GM12878 (cell line): Measurements from ENCODE around the gene LYG2.

ENCODE experiments used
- CBFB ChIP-seq: IDR thresholded peaks from 2 replicates; pipeline ENCODE4 v1.6.1; 2016; ENCODE audit warnings: antibody characterized with exemption, low read depth
- ETV6 ChIP-seq, 2 experiments: fragments of 450-650 bp in 1 of 2; IDR thresholded peaks in 1 of 2; conservative IDR thresholded peaks in 1 of 2; 2 replicates each; pipeline ENCODE4 v1.6.1; 2014; ENCODE audit warnings: antibody characterized with exemption in 1 of 2, borderline replicate concordance in 1 of 2, low read depth in 1 of 2, mild to moderate bottlenecking in 1 of 2, moderate library complexity in 1 of 2
- HDGF ChIP-seq: fragments of 450-650 bp; IDR thresholded peaks from 2 replicates; pipeline ENCODE4 v1.6.1; 2016; ENCODE audit warnings: antibody characterized with exemption
- JUND ChIP-seq: IDR thresholded peaks from 2 replicates; pipeline ENCODE4 v1.6.1; 2012; ENCODE audit warnings: low read depth, mild to moderate bottlenecking, low read length, improper control_type of control experiment, moderate library complexity
- PAX5 ChIP-seq: IDR thresholded peaks from 2 replicates; pipeline ENCODE4 v1.6.1; 2011; ENCODE audit warnings: low read depth, low read length, borderline replicate concordance
- RAD51 ChIP-seq: fragments of 450-650 bp; IDR thresholded peaks from 2 replicates; pipeline ENCODE4 v1.6.1; 2016; ENCODE audit warnings: moderate library complexity, mild to moderate bottlenecking, inconsistent platforms
- SP1 ChIP-seq: IDR thresholded peaks from one replicate; pipeline ENCODE4 v1.6.1; 2011; ENCODE audit warnings: low read depth, low read length
- YY1 ChIP-seq: IDR thresholded peaks from 2 replicates; pipeline ENCODE4 v1.6.1; 2011; ENCODE audit warnings: low read depth, mild to moderate bottlenecking, low read length
- TF ChIP-seq, protein P1 (sequence below): fragments of 450-650 bp; IDR thresholded peaks from 2 replicates; pipeline ENCODE4 v1.6.1; 2016; ENCODE audit warnings: mild to moderate bottlenecking
- TF ChIP-seq, protein P2 (sequence below), 3 experiments: IDR thresholded peaks in 2 of 3; conservative IDR thresholded peaks in 1 of 3; 2 replicates each; pipeline ENCODE4 v1.5.1; 2011; ENCODE audit warnings: low read depth in 3 of 3, low read length in 3 of 3, mild to moderate bottlenecking in 3 of 3, control low read depth in 2 of 3, moderate library complexity in 2 of 3, inconsistent platforms in 1 of 3, mixed read lengths in 1 of 3; ENCODE audit not compliant: control insufficient read depth in 2 of 3, insufficient read depth in 1 of 3; ENCODE audit errors: extremely low read depth in 1 of 3
- TF ChIP-seq, protein P3 (sequence below): fragments of 450-650 bp; formaldehyde crosslinking; IDR thresholded peaks from 2 replicates; pipeline ENCODE4 v1.4.0; 2020; ENCODE audit warnings: mild to moderate bottlenecking, moderate library complexity

DNA sequence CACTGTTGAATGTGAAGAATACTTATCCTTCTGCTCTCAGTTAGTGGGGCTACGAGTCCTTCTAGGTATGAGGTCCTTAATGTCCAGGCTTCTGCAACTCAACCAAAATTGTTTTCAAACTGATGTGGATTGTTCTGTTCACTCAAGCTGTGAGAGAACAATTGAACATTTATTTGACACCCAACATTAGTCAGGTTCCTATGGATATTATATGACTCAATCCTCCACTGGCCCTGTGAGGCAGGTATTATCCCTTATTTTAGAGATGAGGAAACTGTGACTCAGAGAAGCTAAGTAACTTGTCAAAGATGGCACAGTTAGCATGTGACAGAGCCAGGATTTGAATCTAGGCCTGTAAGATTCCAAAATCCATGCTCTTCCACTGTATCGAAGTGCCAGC, 1.2 kb upstream of the LYG2 start:
- TF ChIP-seq YY1 (no peak), RAD51 (no peak), SP1 (no peak), CBFB (no peak), JUND (no peak), HDGF (no peak), PAX5 (no peak), ETV6 (conservative IDR thresholded peaks at IDR 0.05 in 1 of 2, IDR thresholded peaks at IDR 0.05 in 1 of 2; ENCODE audit: borderline replicate concordance in 1 of 2, low read depth in 1 of 2) (no peak)
- TF ChIP-seq, protein P1, sequence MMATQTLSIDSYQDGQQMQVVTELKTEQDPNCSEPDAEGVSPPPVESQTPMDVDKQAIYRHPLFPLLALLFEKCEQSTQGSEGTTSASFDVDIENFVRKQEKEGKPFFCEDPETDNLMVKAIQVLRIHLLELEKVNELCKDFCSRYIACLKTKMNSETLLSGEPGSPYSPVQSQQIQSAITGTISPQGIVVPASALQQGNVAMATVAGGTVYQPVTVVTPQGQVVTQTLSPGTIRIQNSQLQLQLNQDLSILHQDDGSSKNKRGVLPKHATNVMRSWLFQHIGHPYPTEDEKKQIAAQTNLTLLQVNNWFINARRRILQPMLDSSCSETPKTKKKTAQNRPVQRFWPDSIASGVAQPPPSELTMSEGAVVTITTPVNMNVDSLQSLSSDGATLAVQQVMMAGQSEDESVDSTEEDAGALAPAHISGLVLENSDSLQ, result no peak
- TF ChIP-seq, protein P2, sequence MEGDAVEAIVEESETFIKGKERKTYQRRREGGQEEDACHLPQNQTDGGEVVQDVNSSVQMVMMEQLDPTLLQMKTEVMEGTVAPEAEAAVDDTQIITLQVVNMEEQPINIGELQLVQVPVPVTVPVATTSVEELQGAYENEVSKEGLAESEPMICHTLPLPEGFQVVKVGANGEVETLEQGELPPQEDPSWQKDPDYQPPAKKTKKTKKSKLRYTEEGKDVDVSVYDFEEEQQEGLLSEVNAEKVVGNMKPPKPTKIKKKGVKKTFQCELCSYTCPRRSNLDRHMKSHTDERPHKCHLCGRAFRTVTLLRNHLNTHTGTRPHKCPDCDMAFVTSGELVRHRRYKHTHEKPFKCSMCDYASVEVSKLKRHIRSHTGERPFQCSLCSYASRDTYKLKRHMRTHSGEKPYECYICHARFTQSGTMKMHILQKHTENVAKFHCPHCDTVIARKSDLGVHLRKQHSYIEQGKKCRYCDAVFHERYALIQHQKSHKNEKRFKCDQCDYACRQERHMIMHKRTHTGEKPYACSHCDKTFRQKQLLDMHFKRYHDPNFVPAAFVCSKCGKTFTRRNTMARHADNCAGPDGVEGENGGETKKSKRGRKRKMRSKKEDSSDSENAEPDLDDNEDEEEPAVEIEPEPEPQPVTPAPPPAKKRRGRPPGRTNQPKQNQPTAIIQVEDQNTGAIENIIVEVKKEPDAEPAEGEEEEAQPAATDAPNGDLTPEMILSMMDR (IDR thresholded peaks at IDR 0.05 in 2 of 3, conservative IDR thresholded peaks at IDR 0.05 in 1 of 3; ENCODE audit: control insufficient read depth in 2 of 3, extremely low read depth in 1 of 3, insufficient read depth in 1 of 3, low read depth in 3 of 3, low read length in 3 of 3), result no peak
- TF ChIP-seq, protein P3, sequence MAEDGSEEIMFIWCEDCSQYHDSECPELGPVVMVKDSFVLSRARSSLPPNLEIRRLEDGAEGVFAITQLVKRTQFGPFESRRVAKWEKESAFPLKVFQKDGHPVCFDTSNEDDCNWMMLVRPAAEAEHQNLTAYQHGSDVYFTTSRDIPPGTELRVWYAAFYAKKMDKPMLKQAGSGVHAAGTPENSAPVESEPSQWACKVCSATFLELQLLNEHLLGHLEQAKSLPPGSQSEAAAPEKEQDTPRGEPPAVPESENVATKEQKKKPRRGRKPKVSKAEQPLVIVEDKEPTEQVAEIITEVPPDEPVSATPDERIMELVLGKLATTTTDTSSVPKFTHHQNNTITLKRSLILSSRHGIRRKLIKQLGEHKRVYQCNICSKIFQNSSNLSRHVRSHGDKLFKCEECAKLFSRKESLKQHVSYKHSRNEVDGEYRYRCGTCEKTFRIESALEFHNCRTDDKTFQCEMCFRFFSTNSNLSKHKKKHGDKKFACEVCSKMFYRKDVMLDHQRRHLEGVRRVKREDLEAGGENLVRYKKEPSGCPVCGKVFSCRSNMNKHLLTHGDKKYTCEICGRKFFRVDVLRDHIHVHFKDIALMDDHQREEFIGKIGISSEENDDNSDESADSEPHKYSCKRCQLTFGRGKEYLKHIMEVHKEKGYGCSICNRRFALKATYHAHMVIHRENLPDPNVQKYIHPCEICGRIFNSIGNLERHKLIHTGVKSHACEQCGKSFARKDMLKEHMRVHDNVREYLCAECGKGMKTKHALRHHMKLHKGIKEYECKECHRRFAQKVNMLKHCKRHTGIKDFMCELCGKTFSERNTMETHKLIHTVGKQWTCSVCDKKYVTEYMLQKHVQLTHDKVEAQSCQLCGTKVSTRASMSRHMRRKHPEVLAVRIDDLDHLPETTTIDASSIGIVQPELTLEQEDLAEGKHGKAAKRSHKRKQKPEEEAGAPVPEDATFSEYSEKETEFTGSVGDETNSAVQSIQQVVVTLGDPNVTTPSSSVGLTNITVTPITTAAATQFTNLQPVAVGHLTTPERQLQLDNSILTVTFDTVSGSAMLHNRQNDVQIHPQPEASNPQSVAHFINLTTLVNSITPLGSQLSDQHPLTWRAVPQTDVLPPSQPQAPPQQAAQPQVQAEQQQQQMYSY (CRISPR knock-in tag), result no peak
